GM12801 (cell line): ENCODE data around the gene FAF2.

Experiments
- TF ChIP-seq, protein P1 (sequence below): IDR thresholded peaks from one replicate; pipeline ENCODE4 v1.5.1; 2011; ENCODE audit warnings: control low read depth; ENCODE audit not compliant: insufficient read length; ENCODE audit errors: extremely low read depth

Gene FAF2

DNA sequence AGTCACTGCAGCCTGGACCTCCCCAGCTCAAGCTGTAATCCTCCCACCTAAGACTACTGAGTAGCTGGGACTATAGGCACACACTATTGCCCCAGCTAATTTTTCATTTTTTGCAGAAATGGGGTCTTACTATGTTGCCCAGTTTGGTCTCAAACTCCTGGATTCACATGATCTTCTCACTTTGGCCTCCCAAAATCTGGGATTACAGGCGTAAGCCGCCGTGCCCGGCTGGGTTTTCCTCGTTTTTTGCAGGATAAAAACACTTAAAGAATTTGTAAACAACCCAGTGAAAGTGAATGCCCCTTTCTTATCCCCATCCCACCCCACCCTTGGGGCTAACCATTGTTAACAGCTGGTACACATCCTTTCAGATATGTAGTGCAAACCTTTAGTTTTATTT is 39.6 kb upstream of the FAF2 start:
- TF ChIP-seq, protein P1, sequence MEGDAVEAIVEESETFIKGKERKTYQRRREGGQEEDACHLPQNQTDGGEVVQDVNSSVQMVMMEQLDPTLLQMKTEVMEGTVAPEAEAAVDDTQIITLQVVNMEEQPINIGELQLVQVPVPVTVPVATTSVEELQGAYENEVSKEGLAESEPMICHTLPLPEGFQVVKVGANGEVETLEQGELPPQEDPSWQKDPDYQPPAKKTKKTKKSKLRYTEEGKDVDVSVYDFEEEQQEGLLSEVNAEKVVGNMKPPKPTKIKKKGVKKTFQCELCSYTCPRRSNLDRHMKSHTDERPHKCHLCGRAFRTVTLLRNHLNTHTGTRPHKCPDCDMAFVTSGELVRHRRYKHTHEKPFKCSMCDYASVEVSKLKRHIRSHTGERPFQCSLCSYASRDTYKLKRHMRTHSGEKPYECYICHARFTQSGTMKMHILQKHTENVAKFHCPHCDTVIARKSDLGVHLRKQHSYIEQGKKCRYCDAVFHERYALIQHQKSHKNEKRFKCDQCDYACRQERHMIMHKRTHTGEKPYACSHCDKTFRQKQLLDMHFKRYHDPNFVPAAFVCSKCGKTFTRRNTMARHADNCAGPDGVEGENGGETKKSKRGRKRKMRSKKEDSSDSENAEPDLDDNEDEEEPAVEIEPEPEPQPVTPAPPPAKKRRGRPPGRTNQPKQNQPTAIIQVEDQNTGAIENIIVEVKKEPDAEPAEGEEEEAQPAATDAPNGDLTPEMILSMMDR = no peak

DNA sequence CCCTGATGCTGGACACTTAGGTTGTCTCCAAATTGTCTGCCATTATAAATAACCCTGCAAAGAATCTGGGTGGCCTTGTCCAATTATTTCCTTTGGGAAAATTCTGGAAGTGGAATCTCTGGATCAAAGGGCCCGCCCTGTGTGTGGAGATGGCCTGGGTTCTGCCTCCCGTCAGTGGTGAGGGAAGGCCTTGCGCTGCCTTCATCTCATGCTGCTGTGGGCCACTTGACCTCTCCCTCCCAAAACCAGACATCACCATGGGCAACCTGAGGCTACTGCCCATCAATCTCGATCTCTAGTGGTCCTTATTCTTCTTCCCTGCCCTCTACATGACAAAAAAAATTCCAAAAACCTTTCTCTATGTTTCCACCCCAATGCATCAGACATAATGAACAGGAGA is 38.4 kb upstream of the FAF2 start:
- TF ChIP-seq, protein P1 = no peak

DNA sequence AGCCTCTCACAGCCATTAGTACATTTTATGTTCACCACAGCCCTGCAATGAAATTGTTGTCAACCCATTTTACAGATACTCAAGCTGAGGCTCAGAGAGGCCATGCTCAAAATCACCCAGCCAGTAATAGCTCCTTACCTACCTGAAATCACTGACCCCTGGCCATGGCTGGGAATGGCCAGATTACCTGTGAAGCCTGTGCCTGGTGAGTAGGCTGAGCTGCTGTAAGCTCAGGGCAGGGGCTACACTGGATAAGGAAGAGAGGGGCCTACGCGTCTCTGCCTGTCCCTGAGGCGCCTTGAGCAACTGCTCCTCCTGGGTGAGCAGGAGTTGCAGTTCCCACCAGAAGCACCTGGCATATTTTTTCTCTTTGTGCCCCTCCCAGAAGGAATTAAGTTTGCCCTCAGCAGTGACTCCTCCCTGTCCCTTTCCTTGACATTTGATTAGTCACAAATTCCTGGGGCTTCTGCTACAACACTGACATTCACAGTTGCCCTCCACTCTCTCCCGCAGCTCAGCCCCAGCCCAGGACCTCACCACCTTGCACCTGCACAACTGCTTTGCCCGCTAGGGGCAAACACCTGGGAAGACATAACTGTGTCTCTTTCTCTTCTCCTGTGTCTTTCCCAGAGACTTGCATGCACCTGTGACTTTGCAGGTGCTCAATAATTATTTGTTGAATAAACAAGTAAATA is 37.6 kb upstream of the FAF2 start:
- TF ChIP-seq, protein P1 = no peak

DNA sequence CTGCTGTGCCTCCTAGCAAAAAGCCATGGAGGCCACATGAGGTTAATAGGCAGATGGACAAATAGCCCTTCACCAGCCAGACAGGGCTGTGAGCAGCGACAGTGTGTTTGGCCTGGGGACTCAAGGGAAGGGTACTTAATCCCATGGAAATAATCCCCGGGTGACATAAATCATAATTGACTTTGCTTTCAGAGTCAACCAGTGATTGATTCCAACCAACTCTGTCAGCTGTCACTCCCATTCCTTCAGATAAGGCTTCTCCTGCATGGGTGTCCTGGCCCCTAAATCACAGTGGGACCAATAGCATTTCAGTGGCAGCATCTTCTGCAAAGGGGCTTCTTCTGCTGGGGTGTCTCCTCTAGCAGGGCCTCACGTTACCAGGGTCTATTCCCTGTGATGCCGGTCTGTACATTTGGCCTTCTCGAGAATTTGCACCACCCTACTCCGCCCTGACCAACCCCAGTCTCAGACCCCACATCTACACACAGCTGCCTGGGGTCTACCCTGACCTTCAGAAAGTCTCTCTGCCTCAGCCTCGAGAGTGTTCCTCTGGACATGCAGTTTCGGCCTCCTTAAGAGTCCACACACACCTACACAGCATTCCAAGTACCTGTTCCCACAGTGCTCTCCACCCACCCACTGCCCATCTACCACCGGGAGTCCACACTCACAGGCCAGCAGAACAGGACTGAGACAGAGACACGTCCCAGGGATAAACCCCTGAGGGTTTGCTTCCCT is 35.5 kb upstream of the FAF2 start:
- TF ChIP-seq, protein P1 = no peak

DNA sequence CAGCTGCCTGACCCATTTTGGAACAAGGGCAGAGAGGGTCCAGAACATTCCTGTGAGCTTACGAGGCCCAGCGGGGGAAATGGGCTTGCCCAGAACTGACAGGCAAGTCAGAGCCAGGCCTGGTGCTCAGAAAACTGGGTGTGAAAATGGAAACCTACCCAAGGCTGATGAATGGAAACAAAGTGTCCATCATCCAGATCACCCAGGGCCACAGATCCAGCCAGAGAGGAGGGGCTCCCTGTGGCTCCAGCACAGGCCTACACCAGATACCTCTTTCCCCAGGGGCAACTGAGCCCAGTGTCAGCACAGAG is 35.0 kb upstream of the FAF2 start:
- TF ChIP-seq, protein P1 = no peak

DNA sequence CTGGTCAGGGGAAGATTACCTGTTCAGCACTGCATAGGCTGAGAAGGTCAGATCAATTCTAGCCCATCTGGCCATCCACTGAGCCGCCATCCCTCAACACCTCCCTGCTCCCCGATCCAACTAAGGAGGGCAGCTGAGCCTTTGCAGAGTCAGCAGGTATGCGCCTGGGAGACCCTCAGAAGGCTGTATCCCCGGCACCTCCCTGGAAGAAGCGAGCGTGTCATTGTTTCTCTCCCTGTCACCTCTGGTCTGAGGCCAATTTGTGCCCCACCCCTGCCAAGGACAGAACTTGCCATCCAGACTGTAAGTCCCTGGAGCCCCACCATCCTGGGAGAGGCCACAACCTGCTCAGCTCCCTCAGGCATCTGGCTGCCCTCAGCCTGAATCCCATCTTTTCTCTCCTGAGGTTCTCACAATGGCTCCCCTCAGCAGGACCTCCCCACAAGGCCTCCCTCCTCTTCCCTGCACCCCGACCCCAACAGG is 34.4 kb upstream of the FAF2 start:
- TF ChIP-seq, protein P1 = no peak

DNA sequence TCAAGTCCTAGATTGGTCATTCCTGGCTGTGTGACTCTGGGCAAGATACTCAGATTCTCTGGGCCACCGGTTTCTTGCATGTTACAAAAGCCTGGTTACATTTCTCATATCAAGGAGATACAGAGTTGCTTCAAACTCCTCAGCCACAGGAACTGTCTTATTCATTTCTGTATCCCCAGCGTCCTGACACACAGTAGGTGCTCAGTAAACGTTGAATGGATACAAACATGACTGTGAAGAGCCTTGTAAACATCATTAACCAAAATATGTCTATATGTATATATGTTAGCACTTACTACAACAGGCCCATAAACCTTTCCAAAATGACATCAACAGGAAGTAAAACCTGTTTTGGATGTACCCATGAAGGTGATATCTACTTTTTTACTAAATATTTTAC is 33.5 kb upstream of the FAF2 start:
- TF ChIP-seq, protein P1 = no peak
